ENCODE measurements around the gene TMEM182.

The TMEM182 gene

DNA sequence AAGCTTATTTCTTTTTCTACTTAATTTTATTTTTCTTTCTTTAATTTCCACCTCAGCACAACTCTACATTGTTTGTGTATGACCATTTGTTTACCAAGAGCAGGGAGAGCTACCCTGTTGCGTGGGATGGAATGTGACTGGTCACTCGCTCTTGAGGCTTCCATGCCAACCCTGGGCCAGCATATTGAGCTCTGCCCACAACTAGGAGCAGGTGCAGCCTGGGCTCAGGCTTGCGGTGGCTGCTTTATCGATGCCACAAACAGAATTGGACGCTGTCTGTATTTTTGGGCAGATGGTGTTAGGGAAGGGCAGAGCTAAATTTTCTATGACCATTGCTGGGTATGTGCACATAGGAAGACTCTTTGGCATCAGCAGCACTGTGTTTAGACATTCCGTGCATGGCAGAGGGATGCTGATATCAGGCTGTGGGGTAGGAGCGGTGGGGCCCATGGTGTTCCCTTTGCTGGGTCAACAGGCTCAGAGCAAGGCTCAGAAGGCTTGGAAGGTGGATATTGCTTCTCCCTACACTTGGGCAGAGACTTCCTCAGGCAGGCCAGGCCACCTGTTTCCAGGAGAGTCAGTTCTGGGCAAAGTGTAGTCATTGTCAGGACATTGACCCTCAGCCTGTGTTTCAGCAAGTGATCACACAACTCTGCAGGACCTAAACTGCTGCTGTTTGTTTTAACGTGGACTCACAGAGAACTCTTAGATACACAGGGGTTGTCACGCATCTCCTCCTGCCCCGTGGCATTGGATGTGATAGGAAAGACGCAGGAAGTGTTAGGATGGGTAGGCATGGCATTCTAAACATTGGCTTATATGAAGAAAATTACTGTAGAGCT, 40.2 kb downstream of the TMEM182 start:
- no peak for DNase-seq (ENCODE audit: low read depth in 2 of 2)

DNA sequence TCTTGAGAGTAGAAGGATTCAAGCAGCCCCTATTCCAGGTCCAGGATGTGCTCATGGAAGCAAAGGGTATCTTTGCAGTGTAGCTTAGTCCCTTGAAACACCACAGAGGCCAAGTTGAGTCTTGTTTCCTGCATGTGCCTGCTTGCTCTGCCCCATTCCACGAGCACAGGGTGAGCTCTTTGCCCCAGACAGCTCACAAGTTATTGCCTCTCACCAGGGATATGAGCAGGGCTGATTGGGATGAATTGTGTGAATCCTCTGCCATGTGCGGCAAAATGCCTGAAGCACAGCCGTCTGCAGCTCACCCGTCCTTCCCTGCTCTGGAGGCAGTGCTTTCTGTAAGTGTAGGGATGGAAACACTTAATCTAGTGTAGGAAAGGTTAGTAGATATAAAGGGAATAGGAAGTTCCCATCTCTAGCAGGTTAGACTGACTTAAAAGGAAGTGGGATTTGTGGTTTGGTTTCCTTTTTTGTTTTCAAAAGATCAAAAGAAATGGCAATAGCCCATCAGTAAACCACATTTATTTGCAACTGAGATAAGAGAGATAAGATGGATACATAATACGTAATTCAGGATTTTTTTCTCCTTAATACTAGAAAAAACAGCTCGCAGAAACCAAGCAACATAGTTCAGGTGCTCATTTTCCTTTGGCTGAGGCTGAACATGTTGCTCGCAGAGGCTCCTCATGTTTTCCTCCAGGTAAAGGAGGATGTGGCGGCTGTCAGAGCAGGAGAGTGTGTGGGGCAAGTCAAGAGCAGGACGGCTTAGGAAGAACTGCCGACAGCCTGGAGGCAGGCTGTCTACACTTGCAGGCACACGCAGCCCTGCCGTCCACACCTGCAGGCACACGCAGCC, 41.4 kb downstream of the TMEM182 start:
- no peak for DNase-seq (ENCODE audit: low read depth in 2 of 2)

DNA sequence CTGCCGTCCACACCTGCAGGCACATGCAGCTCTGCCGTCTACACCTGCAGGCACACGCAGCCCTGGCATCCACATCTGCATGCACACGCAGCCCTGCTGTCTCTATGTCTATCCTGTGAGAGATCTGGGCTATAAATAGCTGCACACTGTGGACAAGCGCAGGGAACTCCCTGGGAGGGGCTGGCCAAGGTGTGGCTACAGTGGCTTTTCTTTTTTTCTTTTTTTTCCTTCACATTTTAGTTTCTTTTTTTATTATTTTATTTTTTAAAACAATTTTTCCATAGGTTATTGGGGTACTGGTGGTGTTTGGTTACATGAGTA, 42.0 kb downstream of the TMEM182 start:
- DNase-seq (ENCODE audit: low read depth in 2 of 2), result no peak

DNA sequence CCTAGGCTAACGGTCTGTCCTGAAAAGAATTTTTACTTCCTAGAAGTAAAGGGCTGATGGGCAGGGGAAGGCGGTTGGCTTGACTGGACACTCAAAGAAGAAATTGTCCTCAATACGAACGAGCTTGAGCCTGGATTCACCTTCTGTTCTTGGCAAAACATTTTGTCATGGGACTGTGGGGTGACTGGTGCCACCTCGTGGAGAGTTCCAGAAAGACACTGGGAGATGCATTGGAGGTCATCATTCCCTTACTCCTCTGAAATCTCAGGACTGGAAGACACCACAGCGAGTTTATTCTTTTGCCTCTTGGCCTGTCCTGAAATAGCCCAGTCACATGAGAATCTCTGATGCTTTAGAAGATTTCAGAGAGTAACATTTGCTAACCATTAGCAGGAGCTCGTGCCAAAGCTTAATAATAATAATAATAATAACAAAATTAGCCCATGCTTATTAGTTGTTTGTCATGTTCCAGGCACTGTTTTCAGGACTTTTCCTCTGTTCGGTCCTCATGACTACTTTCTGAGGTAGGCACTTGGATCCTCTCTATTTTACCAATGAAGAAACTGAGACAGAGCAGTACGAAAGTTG, 44.5 kb downstream of the TMEM182 start:
- DNase-seq (ENCODE audit: low read depth in 2 of 2), result peak; percentile 3 to 17

DNA sequence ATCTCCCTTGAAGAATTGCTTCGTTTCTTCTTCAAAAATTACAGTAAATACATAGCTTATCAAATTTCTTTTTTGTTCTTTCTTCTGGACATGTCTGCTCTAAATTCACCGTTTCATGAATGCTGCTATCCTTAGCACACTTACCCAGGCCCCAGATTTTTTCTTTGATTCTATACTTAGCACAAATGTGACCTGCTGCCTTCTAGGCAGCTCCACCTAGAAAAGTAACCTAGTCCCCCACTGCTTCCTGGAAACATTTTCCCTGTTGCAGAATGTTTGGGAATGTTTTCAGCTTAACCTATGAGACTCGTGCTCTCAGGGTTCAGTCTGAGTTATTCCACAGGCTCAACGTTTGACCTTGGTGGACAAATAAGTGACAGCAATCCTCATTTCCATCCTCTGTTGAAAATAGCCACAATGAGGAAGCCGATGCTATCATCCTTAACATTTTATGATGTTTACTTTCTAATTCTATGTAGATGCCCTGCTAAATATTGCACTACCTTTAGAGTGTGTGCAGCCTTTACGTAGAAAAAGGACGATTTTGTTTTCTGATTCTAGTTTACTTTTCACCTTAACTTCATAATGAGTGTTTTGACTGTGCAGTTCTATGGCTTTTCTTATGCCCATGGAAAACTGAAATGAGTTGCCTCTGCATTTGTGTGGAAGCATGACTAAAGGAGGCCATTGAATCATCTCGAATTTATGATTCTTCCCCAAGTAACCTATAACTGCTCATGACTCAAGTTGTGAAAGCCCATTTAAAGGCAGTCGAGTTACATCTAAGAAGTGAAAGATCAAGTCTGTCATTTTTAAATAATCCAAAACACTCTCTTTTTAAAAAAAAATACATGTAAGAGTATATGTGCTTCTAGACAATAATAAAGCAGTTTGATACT, 47.7 kb downstream of the TMEM182 start:
- DNase-seq (ENCODE audit: low read depth in 2 of 2), result no peak

DNA sequence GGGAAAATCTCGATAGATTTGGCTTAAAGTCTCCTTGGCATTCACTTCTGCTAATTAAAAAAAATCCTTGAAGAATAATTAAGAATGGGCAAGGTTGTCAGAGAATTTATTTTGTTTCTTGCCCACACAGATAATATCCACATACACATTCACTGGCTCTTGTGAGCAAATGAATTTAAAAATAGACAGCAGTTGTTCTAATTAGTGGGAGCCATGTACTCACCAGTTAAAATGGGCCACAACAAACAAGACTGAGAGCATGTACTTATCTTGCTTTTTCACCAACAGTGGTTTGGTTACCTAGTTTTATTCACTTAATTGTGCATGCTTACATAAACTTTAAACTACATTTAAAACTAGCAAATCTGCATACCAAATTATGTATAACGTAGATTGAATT, 53.5 kb downstream of the TMEM182 start:
- no peak for DNase-seq (ENCODE audit: low read depth in 2 of 2)

DNA sequence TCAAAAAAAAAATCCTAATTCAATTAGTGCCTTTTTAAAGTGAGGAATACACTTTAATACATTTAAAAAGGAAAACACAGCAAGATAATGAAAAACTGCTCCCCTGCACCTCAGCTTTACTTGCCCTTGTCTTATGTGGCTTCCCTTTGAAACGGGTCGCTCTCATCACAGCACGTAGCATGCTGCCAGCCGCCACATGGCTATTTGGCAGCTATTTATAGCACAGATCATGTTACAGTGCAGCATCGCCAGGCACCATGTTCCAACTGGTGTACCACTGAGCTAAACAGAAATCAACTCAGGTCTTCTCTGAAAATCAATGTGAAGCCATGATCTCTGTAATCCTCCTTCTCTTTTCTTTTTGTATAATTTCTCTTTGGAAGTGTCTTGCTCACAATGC, 65.1 kb downstream of the TMEM182 start:
- DNase-seq (ENCODE audit: low read depth in 2 of 2), result no peak

DNA sequence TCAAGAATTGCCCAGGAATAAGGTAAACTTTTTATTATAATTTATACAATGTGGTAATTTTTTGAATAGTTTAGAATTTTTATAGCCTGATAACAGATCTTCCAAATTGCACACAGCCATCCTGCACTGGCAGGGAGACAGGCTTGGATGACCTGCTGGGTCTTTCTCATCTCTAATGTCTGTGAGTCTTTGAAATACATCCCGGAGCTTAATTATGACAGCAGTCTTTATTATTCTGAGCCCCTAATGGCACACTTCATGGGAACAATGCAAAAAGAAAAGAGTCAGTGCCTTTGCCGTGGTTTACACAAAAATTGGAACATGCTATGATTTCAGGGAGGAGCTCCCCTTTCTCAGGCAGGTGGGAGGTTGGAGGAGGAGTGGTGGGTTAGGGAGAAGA, 71.0 kb downstream of the TMEM182 start:
- no peak for DNase-seq (ENCODE audit: low read depth in 2 of 2)

DNA sequence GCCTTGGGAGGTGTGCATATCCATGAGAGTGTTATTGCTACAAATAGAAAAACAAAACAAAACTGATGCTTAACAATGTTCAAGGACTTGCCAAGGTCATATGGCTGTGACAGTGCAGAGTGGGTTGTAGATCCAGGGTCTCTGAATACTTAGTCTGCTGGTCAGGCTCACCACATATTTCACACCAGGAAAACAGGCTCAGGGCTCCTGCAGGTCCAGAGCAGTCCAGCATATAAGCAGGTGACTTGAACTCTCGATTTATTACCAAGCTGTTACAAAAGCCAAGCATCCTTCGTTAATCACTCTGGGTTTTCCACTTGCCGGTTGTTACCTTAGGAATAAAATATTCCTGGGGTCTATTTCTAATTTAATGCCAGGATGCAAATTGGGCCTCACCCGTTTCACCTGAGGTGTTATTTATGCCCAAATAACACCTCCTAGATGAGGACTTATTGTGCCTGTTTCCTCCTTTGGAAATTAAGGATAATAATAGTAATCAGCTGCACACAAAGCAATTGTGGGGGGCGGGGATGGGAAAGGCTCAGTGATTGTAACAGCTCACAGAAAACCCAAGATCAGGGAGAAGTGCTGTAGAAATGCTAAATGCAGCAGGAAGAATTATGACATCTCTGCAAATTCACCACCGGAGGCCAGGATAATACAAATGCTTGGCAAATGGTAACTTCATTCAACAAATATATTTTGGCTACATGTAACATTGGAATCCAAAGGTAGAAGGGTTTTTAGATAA, 72.9 kb downstream of the TMEM182 start:
- no peak for DNase-seq (ENCODE audit: low read depth in 2 of 2)

DNA sequence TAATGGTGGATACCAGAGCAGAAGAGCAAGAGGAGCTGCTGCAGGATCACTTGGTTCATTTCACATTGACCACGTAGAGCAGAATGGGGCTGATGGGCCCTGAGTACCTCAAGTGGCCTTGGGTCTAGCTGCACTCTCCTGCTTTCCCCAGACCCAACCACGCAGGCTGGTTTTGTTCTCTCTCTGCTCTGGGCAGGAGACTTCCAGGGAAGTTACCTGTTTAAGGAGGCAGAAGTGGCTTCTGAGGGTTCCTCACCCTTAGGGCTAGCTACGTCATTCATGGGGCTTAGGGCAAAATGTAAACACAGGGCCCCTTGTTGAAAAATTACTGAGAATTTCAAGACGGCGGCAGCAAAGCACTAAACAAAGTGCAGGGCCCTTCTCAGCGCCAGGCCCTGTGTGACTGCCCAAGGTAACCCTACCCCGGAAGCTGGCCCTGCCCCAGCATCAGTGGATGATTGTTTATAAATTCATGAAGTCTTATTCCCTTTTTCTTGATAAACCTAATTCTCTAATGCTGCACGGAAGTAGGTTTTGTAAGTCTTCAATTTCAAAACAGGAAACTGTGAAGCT, 75.9 kb downstream of the TMEM182 start:
- DNase-seq (ENCODE audit: low read depth in 2 of 2), result no peak

DNA sequence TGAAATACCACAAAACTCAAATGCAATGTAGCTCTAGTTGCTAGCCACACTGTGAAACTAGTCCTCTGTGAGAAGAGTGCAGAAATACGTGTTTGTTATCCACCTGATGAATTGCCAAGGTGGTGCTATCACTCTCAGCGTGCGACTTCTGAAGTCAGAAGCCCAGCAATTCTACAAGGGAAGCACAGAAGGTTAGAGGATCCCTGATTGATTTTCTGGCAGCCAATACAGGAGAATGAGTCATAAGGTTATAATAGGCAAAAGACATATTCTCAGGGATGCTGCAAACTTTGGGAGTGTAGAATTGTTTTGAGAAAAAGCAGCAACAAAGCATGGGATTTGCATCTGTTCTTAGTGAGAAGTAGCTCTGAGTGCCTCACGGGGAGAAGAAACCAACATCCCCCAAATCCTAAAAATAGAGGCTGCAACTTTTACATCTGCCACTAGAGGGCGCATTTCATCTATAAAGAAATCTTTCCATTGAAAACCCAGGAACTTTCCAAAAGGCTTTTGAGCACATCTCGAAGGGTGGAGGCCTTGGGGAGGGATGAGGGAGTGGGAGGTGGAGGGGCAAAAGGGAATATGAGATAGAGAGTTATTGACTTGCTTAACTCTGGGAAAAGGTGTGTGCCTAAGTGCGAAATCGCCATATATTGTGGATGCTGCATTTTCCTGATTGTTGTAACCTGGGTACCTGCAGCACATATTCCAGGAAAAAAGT, 78.0 kb downstream of the TMEM182 start:
- DNase-seq (ENCODE audit: low read depth in 2 of 2), result no peak

DNA sequence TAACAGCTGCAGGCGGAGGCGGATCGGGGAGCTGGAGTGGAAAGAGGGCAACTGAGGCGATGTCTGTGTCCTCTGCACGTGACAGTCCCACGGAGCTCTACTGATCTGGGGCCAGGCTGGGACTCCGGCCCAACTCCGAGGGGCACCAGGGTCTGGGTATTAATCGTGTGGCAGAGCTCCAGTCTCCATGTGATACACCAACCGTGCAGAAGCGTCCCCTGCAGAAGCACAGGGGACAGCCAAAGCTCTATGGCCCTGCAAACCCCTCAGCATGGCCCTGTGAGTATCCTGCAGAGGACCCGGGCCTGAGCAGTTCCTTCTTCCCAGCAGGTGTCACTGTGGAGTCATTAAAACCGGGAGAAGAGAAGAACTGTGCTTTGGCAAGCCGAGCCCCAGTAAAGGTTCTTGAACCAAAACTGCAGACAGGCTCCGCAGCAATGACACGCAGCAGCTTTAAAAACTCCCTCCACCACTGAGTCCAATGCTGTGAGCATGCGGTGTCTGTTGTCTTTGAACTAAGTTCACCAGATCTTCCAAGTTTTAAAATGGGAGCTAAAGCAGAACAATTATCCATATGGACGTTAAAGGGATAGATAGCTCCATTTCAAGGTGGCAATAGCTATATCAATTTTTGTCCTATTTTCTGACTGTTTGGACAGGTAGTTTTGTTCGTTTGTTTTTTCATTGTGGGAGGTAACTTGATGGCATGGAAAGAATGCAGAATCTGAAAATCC, 79.4 kb downstream of the TMEM182 start:
- DNase-seq (ENCODE audit: low read depth in 2 of 2), result peak in 1 of 2 donors; percentile 13

DNA sequence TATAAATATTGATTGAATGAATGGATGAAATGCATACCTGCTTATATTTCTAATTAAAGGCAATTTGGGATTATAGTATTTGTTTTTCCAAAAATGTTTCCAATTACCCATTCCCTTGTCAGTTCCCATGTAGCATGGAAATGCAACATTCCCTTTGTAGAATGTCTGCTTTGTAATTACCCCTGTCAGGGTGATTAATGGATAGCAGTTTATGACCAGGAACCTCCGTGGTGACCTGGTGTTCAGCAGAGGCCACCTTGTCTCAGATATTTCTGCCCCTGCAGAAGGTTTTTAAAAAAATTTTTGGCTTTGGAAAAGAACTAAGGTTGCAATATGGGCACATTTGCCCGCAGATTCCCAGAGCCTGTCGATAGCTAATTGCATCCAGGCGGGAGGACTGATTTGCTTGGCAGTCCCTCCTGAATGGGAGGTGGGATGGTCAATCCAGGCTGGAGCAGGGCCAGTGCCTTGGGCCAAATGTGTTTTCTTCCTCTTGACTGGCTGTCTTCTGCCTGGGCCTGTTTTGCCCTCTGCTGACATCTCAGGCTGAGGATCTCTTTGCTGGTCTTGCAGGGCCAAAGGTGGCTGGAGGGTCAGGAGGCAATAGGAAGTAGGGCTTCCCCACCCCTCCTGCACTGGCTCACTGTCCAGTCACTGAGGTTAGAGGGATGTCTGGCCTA, 82.1 kb downstream of the TMEM182 start:
- no peak for DNase-seq (ENCODE audit: low read depth in 2 of 2)

DNA sequence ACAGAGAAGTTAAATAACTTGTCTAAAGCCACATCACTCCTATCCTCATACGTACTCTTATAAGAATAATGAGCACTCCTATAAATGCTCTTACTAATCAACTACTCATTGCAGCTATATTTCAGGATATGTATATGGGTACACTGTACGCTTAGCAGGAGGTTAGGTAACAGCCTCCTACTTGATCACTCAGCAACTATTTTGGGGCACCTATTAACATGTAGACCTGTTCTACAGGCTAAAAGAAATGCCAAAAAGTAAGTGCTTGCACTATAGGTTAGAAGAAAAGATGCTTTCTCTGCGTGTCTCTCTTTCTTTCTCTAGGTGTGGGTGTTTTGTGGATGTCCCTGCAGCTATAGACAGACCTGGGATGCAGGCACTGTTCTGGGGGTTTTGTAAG, 83.1 kb downstream of the TMEM182 start:
- DNase-seq (ENCODE audit: low read depth in 2 of 2), result no peak

DNA sequence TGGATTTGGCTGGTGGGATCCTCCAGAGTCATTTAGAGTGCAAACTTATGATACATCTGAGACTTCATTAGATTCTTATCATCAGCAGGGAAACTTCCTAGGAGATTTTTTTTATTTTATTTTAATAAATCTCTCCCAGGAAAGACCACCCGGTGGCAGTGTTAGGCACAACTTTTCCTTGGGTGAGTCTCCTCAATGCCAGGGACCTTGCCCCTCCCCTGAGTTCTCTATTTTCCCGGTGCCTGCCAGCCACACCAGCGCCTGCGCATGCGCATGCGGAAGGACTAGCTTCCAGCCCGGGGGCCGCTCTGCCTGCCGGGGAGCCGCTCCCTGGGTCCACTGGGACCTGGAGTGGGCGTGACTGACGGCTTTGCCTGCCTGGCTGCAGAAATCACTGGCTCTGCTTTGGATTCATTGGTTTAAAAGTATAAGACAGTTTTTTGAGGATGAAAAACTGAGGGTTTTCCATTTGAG, 86.6 kb downstream of the TMEM182 start:
- peak in 1 of 2 donors; percentile 8 for DNase-seq (ENCODE audit: low read depth in 2 of 2)

DNA sequence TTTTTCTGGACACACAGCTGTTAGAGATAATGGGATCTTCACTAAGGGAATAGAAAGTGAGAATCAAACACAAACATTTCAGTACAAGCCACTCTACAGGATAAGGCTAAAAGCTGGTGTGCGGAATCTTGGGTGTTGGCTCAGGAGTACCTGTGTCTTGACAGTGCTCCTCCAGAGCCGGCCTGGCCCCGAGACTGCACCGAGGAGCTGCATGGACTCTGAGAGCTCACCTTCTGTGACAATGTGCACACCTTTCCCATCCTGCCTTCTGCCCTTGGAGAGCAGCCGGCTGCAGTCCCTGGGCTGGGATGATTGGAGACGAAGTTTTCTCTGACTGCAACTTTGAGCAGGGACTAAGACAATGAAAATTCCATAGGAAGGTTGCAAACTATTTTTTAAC, 89.1 kb downstream of the TMEM182 start:
- no peak for DNase-seq (ENCODE audit: low read depth in 2 of 2)

DNA sequence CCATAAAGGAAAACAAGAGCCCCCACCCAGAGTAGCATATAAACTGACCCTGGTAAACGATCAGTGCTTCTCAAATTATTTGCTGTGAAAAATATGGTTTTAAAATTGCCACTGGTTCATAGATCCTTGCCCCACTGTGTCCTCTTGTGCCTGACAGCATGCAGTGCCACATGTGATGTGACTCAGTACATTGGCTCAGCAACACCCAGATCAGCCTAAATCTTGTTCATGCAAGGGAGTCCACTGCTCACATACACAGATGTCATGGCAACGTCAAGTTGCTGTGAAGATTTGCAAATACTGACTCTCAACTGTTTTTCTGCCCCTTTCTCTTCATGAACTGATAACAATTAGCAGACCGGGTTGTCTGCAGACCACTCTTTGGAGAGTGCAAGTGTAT, 91.0 kb downstream of the TMEM182 start:
- no peak for DNase-seq (ENCODE audit: low read depth in 2 of 2)
